ENCODE data around the gene C1QTNF12.
"Not testable (repeated sequence)": the region's sequence is repeated elsewhere in the genome, so short reads cannot be mapped to it uniquely, and the experiment has no call there.

C1QTNF12 gene

GRCh38 chr1:1259119-1259488 lies 12.6 kb upstream of the C1QTNF12 start:
- no peak for DNase-seq

DNA sequence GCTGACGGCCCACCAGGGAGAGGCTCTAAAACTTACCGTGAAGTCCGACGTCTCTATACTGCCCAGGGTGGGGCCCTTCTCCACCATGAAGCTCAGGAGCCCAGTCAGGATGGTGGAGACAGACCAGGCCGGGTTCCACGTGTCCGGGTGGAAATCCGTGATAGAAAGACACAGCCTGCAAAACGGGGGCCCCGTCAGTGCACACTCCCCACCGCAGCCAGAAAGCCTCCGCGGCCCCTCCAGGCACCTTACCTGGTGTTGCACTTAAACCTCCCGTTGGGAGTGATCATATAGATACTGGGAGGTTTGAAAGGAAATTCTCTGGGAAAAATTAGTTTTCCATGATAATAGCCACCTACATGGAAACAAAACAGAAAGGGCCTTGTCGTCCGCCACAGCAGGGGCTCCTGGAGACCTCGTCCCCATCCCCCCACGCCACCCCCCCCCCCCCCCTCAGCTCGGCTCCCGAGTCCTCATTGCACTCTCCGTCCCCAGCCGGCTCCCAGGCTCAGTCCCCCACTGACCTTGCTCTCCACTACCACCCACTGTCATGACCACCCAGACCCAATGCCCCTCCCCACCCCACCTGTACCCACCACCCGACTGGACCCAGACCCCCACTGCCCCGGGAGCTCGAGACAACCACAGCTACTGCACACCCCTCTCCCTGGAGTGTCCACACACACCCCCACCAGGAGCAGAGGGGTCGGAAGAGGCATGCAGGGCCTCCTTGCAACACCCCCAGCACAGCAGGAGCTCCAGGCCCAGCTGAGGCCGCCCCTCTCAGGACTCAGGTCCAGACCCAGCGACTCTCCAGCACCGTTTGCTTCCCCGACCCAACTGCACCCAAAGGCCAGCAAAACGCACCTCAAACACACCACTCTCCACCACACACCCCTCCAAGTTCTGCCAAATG lies 10.7 kb upstream of the C1QTNF12 start:
- no peak for DNase-seq

DNA sequence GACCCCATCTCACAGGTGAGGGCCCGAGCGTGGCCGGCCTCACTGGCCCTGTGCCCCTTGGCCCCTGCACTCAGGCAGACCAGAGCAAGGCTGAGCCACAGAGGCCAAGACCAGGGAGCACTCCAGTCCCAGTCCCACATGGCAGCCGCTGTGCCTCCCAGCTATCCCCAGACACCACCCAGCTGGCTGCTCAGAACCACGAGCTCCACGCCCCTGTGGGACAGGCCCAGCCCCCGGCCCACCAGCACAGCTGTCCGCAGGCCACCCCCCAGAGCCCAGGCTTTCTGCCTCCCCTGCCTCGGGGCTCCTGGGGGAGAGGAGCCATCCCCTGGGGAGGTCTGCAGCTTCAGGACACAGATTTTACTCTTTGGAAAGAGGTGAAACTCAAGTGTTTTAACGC lies 9.1 kb upstream of the C1QTNF12 start:
- DNase-seq, result no peak

- DNase-seq, result no peak
Observed at GRCh38 chr1:1255078-1255477, 8.6 kb upstream of the C1QTNF12 start.

DNA sequence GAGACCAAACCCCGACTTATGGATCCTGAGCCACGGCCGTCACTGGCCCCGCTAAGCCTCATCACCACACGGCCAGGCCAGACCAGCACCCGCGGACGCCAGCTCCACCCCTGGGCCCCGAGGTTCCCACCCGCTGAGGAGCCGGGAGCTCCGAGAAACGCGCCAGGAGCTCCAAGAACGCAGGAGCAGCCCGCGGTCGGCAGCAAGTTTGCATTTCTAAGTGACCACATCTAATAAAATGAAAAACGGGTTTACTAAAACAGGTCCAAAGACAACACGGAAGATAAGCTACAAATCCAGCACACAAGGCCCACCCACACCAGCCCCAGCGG lies 8.1 kb upstream of the C1QTNF12 start:
- DNase-seq, result no peak

GRCh38 chr1:1253972-1254666 lies 7.6 kb upstream of the C1QTNF12 start:
- DNase-seq, result no peak

- DNase-seq, result no peak
Observed at GRCh38 chr1:1253314-1253713, 6.8 kb upstream of the C1QTNF12 start.

GRCh38 chr1:1250786-1251284 lies 4.3 kb upstream of the C1QTNF12 start:
- peak; percentile 99 for DNase-seq

- DNase-seq, result not testable (repeated sequence)
Observed at GRCh38 chr1:1248009-1248913, 1.7 kb upstream of the C1QTNF12 start.

GRCh38 chr1:1247341-1247913 lies 905 bp upstream of the C1QTNF12 start:
- no peak for DNase-seq

DNA sequence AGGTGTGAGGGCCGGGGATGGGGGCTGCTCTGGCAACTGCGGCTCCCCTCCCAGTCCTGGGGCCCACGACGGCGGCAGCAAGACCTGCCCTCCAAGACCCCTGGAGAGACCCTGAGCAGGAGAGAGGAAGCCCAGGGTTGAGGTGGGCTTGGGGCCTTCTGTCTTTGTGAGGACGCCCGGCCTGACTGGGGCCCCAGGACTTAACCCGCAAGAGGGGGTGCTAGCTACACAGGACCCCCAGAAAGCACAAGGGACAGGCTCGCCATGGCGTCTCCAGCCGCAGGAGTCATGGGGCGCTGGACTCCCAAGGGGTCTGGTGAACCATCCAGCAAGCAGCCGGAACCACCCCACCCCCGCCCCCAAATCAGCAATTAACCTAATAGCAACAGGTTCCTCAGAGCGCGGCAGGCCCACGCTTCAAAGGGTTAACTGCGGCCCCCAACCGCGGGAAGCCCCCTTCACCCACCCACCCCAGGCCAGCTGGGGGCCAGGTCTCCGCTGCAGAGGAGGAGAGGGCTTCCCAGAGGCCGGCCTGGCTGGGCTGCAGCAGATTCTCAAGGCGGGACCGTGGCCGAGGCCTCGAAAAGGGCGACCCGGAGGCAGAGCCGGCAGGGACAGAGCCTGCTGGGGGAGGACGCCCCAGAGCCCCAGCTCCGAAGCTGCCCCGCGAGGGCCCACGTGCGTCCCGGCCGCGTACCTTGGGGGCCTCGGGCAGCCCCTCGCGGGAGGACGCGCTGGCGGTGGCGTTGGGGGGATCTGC lies 525 bp downstream of the C1QTNF12 start:
- DNase-seq, result no peak

DNA sequence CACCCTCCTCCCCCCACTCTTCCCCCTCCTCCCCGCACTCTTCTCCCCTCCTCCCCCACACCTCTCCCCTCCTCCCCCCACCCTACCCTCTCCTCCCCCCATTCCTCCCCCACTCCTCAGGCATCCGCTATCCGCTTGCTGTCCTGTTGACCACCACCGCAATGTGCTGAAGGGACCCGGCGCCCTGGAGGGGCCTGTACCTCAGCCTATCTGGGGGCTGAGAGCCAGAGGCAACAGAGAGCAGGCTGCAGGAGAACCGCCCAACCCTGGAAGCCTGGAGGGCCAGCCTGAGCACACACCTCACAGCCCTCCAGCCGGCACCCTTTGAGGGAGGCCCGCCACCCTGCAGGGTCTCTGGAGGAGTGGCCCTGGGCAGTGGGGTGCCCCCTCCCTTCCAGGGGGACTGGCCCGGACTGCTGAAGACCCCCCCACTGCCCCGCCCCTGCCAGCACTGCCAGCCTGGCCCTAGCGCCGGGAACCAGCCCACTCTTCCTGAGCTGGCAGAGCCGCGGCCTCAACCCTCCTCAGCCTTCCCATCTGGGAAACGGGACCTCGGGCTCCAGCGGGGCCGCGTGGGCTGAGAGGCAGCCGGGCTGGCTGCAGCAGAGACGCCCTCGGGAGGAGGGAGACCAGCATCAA lies 1.2 kb downstream of the C1QTNF12 start:
- DNase-seq, result no peak

DNA sequence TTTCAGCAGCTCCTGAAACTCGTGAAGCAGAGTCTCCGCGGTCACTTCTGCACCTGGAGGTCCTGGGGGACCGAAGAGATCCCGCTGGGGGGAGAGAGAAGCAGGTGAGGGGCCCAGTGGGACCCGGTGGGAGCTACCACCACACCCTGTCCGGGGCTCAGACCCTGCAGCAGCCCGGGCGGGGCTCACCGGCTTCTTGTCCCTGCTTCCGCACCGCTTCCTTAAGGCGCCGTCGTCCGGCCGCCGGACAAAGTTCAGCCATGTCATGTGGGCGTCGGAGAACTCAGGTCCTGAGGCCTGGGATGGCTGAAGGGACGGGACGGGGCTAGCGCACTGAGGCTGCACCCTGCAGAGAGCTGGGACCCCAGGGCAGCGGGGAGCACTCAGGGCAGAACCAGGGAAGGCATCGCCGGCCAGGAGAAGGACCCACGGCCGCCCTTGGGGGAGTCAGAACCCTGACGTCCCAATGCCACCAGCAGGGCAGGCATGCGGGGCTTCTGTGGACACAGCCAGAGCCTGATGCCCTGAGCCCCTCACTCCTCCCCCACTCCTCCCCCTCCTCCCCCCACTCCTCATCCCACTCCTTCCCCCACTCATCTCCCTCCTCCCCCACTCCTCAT lies 2.2 kb downstream of the C1QTNF12 start:
- no peak for DNase-seq

GRCh38 chr1:1243807-1244191 lies 2.7 kb downstream of the C1QTNF12 start:
- DNase-seq, result no peak

- DNase-seq, result no peak
Observed at GRCh38 chr1:1243266-1243660, 3.3 kb downstream of the C1QTNF12 start.

- DNase-seq, result no peak
Observed at GRCh38 chr1:1242461-1243265, 3.9 kb downstream of the C1QTNF12 start.

- DNase-seq, result no peak
Observed at GRCh38 chr1:1241588-1242219, 4.8 kb downstream of the C1QTNF12 start.

GRCh38 chr1:1240822-1241587 lies 5.5 kb downstream of the C1QTNF12 start:
- no peak for DNase-seq

GRCh38 chr1:1240348-1240732 lies 6.2 kb downstream of the C1QTNF12 start:
- DNase-seq, result no peak
